Femur (tissue), 1 donor: ENCODE results near the gene SORCS2.
A peak's percentile ranks its signal among the peaks of the same experiment; 100 is the strongest.

Source experiments
- DNase-seq: peaks from one replicate; pipeline ENCODE4 v3.0.0-alpha.2; 2017

SORCS2 gene

GRCh38 chr4:7330031-7330596 lies 137.8 kb downstream of the SORCS2 start:
- no peak for DNase-seq

- no peak for DNase-seq
Observed at GRCh38 chr4:7330811-7331681, 138.7 kb downstream of the SORCS2 start.

DNA sequence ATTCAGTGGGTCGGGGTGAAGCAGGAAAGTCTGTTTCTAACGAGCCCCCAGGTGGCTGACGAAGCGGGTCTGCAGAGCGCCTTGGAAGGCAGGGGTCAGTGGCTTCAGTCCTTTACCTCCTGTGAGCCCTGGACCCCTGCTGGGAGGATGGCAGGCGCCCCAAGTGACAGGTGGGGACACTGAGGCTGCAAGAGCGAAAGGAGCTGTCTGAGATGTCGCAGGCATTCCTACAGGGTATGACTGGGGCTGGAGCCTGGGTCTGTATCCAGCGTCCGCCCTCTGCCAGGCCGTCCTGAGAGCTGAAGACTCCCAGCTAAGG lies 139.3 kb downstream of the SORCS2 start:
- DNase-seq: no peak

DNA sequence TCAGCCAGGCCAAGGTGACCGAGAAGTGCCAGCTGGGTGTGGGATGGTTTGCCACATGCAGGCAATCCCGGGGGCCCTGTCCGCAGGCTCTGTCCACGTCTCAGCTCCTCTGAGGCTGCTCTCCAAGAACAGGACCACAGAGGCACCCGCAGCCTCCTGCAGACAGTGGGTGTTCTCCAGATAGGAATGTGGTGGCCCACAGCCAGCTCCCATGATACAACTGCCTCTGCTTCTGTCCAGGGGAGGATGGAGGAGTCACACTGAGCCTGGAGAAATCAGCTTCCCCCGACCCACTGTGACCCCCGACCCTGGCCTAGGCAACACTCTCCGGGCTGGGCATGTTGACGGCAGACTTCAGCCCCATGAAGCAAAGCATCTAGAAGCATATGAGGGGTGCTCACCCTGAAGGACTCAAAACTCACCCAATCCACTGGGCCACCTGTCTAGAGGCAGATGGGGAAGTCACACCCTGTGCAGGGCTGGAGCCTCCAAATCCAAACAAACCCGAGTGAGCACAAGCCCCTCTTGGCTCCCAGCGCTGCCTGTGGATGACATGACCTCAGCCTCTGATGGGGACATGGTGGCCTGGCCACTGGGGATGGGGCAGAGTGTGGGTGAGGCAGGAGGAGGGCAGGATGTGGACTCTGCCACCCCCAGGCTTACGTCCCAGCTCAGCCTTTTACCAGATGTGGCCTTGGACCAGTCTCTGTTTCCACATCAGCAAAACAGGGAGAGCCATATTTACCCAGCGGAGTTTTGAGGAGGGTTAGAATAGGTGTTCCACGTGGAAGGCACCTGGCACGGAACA lies 140.1 kb downstream of the SORCS2 start:
- no peak for DNase-seq

- no peak for DNase-seq
Observed at GRCh38 chr4:7333024-7333780, 140.9 kb downstream of the SORCS2 start.

GRCh38 chr4:7333801-7334421 lies 141.6 kb downstream of the SORCS2 start:
- no peak for DNase-seq

DNA sequence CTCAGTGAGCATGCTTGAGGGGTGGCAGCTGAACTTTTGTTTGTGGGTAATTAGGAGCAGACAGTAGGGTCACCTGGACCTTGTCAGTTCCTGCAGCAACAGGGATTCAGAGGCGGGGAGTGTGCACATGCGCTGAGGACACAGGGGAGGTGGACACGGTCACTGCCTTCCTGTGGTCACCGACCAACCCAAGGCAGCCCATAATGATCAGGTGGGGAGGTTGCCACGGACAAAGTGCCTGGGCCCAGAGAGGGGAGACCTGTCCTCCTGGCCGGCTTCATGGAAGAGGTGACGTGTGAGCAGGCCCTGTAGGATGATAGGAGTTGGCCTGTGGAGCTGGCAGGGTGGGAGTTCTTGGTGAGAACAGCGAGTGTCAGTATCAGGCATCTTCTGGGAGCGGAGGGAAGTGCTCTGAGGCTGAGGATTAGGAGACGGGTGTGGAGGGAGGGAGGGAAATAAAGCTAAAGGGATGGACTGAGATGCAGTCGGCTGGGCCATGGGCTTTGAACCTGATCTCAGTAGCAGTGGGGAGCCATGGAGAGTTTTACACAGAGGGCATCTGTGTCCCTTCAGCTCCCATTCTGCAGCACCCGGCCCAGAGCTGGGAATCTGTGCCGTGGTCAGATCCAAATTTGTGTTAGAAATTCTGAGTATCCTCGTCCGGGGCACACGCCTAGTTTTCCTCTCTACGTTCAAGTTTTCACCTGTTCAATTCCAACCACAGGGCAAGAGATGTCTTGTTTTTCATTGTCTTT lies 142.4 kb downstream of the SORCS2 start:
- no peak for DNase-seq

DNA sequence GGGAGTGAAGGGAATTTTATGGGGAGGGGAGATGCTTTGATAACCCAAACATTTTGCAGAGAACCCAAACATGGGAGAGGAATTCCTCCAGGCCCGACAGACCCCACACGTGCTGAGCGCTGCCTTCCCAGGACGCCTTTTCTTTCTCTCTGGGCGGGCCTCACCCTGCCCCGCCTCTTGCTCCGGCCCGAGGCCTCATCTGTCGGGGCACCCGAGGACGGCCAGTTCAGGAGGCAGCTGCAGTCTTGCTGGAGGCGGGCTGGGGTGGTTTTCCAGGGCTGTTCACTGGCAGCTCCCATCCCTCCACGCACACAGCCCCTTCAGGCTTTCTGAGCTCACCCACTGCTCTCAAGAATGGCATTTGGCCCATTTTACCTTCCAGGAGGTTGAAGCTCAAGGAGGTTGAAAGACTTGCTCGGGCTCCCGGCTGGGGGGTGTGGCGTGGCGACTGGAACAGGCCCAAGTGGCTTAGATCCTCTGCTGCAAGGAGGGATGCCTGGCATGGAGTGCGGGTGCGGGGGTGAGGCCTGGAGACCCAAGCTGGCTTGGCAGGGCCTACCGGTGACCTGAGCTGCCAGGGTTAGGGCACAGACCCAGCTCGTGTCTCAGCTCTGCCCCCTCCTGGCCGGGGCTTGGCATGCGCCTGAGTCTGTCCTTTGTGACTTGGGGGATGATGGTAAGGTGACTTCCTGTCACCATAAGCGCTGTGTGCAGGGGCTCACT lies 143.2 kb downstream of the SORCS2 start:
- peak; percentile 59 for DNase-seq

DNA sequence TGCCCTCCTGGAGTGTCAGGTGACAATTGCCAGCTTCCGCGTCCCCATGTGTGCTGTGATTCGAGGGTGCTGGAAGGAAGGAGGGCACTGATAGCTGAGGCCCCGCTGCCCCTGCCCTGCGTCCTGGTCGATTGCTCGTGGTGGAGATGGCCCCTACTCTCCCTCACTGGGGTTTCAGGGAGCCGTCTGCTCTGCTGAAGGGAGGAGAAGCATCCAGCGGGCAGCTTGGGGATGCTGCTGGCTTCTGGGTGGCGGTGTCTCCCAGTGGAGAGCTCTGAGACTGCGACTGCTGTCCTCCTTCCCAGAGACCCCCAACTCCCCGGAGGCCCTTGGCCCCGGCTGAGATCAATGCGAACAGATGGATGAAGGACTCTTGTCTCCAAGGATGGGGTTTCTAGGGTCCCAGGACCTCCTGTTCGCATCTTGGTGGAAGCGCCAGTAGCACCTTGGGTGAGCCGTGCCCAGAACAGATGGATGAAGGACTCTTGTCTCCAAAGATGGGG lies 143.8 kb downstream of the SORCS2 start:
- DNase-seq: no peak

GRCh38 chr4:7336732-7337131 lies 144.4 kb downstream of the SORCS2 start:
- no peak for DNase-seq

GRCh38 chr4:7337196-7338058 lies 145.1 kb downstream of the SORCS2 start:
- no peak for DNase-seq

DNA sequence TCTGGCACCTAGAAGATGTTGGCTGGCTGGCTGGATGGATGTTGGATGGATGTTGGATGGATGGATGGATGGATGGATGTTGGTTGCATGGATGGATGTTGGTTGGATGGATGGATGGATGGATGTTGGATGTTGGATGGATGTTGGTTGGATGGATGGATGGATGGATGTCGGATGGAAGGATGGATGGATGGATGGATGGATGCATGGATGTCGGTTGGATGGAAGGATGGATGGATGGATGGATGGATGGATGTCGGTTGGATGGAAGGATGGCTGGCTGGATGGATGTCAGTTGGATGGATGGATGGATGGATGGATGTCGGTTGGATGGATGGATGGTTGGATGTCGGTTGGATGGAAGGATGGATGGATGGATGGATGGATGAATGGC lies 145.7 kb downstream of the SORCS2 start:
- DNase-seq: no peak

GRCh38 chr4:7338876-7339623 lies 146.7 kb downstream of the SORCS2 start:
- DNase-seq: no peak

DNA sequence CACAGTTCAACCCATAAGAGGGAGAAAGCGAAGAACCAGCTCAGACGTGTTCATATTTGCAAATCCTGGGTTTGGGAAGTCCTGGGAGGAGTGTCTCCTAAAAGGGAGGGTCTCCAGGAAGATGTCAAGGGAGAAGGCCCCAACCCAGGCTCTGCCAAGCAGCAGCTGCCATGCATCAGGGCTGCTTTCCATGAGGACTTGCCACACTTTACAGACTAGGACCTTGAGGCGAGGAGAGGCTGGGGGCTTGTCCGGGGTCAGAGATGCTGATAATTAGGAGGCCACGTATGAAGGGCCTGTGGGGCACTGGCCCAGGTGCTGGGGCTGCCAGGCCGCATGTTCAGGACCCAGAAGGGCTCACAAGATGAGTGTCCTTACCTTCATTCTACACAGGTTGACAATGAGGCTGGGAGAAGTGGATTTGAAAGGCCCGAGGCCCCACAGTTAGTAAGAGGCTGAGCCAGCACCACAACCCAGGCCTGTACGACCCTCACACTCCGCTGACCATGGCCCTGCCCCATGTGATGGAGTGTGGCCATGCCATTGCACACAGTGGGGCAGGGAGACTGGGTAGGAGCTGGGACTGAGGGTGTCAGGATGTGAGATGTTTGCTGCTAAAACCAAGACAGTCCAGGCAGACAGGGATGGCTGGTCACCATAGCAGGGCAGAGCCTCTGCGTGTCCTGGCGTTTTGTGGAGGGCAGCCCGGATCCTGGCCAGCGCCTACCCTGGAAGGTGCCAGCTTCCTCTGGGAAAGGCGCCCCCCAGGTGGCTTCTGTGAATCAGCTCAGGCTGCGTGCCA lies 147.6 kb downstream of the SORCS2 start:
- no peak for DNase-seq

GRCh38 chr4:7340553-7341433 lies 148.5 kb downstream of the SORCS2 start:
- no peak for DNase-seq

DNA sequence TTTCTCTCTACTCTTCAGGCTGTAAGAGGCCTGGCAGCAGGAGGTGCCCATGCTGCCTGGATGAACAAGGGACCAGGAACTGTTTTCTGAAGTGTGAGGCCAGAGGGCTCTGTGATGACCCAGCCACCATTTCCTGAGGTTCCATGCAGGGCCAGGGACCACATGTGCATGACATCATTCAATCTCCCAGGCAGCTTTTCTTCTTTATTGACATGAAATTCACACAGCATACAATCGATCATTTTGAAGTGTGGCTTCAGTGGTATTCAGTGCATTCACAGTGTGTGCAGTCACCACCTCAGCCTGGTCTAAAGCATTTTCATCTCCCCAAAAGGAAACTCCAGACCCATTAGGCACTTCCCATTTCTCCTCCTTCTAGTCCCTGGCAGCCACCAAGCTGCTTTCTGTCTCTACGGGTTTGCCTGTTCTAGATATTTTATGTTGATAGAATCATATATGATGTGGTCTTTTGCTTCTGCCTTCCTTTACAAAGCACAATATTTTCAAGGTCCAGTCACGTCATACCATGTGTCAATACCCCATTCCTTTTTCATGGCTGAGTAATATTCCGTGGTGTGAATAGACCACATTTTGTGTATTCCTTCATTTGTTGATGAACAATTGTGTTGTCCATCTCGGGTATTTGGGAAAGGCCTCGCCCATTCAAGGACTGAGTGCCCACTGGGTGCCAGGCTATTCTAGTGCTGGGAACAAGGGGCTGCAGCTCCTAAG lies 149.3 kb downstream of the SORCS2 start:
- DNase-seq: no peak
